ENCODE data around the gene FAM171A1.

- TF ChIP-seq CTCF (IDR thresholded peaks at IDR 0.05) (no peak), POLR2AphosphoS5 (IDR thresholded peaks at IDR 0.05) (no peak), POLR2A (IDR thresholded peaks at IDR 0.05) (no peak)
Observed at GRCh38 chr10:15244635-15245197, 126.4 kb downstream of the FAM171A1 start.
